GM19351 (cell line): ENCODE results near the gene DCBLD2.
A peak's percentile ranks its signal among the peaks of the same experiment; 100 is the strongest.
"Not testable (repeated sequence)": the region's sequence is repeated elsewhere in the genome, so short reads cannot be mapped to it uniquely, and the experiment has no call there.

Experiments
- ATAC-seq: cut with Tn5 transposase; IDR thresholded peaks from one replicate; pipeline ENCODE4 v1.9.1; 2021; ENCODE audit warnings: mild to moderate bottlenecking, moderate library complexity; ENCODE audit not compliant: unreplicated experiment

The DCBLD2 gene

GRCh38 chr3:98839846-98840245 lies 61.6 kb downstream of the DCBLD2 start:
- ATAC-seq: no peak

- not testable (repeated sequence) for ATAC-seq
Measured at GRCh38 chr3:98831060-98831459, 70.4 kb downstream of the DCBLD2 start.

- ATAC-seq: no peak
Measured at GRCh38 chr3:98829246-98829832, 72.2 kb downstream of the DCBLD2 start.

GRCh38 chr3:98827221-98827920 lies 74.1 kb downstream of the DCBLD2 start:
- ATAC-seq: no peak

GRCh38 chr3:98826126-98826525 lies 75.4 kb downstream of the DCBLD2 start:
- no peak for ATAC-seq

- ATAC-seq: no peak
Measured at GRCh38 chr3:98824256-98824655, 77.2 kb downstream of the DCBLD2 start.

- no peak for ATAC-seq
Measured at GRCh38 chr3:98823791-98824190, 77.7 kb downstream of the DCBLD2 start.

GRCh38 chr3:98821063-98821462 lies 80.4 kb downstream of the DCBLD2 start:
- no peak for ATAC-seq

- peak; percentile 81 for ATAC-seq
Measured at GRCh38 chr3:98817547-98818041, 83.9 kb downstream of the DCBLD2 start.

GRCh38 chr3:98814817-98815420 lies 86.6 kb downstream of the DCBLD2 start:
- no peak for ATAC-seq

- ATAC-seq: peak; percentile 53
Measured at GRCh38 chr3:98812851-98813374, 88.6 kb downstream of the DCBLD2 start.

- no peak for ATAC-seq
Measured at GRCh38 chr3:98811048-98811447, 90.4 kb downstream of the DCBLD2 start.

- peak; percentile 62 for ATAC-seq
Measured at GRCh38 chr3:98809557-98809956, 91.9 kb downstream of the DCBLD2 start.

- no peak for ATAC-seq
Measured at GRCh38 chr3:98808071-98808470, 93.4 kb downstream of the DCBLD2 start.

GRCh38 chr3:98807561-98807960 lies 93.9 kb downstream of the DCBLD2 start:
- ATAC-seq: no peak

GRCh38 chr3:98807011-98807410 lies 94.5 kb downstream of the DCBLD2 start:
- no peak for ATAC-seq

GRCh38 chr3:98806521-98806920 lies 95.0 kb downstream of the DCBLD2 start:
- peak; percentile 55 for ATAC-seq

GRCh38 chr3:98805571-98805970 lies 95.9 kb downstream of the DCBLD2 start:
- no peak for ATAC-seq

GRCh38 chr3:98801043-98801747 lies 100.3 kb downstream of the DCBLD2 start:
- ATAC-seq: no peak

GRCh38 chr3:98800401-98800800 lies 101.1 kb downstream of the DCBLD2 start:
- ATAC-seq: no peak

- ATAC-seq: no peak
Measured at GRCh38 chr3:98799479-98799878, 102.0 kb downstream of the DCBLD2 start.
